ENCODE measurements around the gene NDUFV3.

DNA sequence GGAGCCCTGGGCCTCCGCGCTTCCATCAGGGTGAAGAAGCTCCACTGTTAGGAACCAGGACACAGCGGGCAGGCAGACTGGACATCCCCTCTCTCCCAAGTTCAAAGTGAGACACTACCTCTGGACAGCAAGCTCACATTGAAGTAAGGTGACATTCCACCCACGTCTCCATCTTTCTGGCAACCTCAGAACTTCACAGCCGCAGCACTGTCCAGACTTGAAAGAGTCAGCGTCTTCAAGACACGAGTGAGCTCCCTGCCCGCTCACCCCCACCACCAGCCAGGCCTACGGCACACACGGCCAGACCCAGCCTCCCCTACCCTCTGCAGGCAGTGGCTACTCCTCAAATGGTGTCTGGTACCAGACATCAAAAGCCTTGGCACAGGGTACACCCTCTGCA, 24.9 kb upstream of the NDUFV3 start:
- TF ChIP-seq, protein P1, sequence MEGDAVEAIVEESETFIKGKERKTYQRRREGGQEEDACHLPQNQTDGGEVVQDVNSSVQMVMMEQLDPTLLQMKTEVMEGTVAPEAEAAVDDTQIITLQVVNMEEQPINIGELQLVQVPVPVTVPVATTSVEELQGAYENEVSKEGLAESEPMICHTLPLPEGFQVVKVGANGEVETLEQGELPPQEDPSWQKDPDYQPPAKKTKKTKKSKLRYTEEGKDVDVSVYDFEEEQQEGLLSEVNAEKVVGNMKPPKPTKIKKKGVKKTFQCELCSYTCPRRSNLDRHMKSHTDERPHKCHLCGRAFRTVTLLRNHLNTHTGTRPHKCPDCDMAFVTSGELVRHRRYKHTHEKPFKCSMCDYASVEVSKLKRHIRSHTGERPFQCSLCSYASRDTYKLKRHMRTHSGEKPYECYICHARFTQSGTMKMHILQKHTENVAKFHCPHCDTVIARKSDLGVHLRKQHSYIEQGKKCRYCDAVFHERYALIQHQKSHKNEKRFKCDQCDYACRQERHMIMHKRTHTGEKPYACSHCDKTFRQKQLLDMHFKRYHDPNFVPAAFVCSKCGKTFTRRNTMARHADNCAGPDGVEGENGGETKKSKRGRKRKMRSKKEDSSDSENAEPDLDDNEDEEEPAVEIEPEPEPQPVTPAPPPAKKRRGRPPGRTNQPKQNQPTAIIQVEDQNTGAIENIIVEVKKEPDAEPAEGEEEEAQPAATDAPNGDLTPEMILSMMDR (conservative IDR thresholded peaks at IDR 0.05): no peak
- TF ChIP-seq ZFX (IDR thresholded peaks at IDR 0.05): no peak

Data from C4-2B (cell line).